ENCODE results near the gene PDE4B.

PDE4B gene

GRCh38 chr1:65890201-65890843 is 97.6 kb downstream of the PDE4B start:
- Histone ChIP-seq H3K4me1 (ENCODE audit: insufficient read depth, low read length) (no peaks in the 10 kb centered on the region), H3K36me3 (ENCODE audit: insufficient read depth, low read depth, low read length) (no peaks in the 10 kb centered on the region), H3K9me3 (ENCODE audit: insufficient read depth, low read depth, low read length) (no peaks in the 10 kb centered on the region), H3K9ac (ENCODE audit: low read depth, low read length) (no peak overlapping the region), H3K4me3 (ENCODE audit: low read length) (no peak overlapping the region), H3K27me3 (ENCODE audit: insufficient read depth, low read length) (no peaks in the 10 kb centered on the region), H3K27ac (ENCODE audit: low read length) (no peak overlapping the region)

- Histone ChIP-seq H3K27ac (ENCODE audit: low read length) (no peak overlapping the region), H3K27me3 (ENCODE audit: insufficient read depth, low read length) (no peaks in the 10 kb centered on the region), H3K4me1 (ENCODE audit: insufficient read depth, low read length) (no peaks in the 10 kb centered on the region), H3K9me3 (ENCODE audit: insufficient read depth, low read depth, low read length) (no peaks in the 10 kb centered on the region), H3K9ac (ENCODE audit: low read depth, low read length) (no peak overlapping the region), H3K4me3 (ENCODE audit: low read length) (no peak overlapping the region), H3K36me3 (ENCODE audit: insufficient read depth, low read depth, low read length) (no peaks in the 10 kb centered on the region)
Measured at GRCh38 chr1:65894738-65895605, 102.3 kb downstream of the PDE4B start.

- H3K4me1 ChIP-seq (ENCODE audit: insufficient read depth, low read length) = no peaks in the 10 kb centered on the region
- H3K36me3 ChIP-seq (ENCODE audit: insufficient read depth, low read depth, low read length) = no peaks in the 10 kb centered on the region
- no peaks in the 10 kb centered on the region for H3K27me3 ChIP-seq (ENCODE audit: insufficient read depth, low read length)
- H3K9ac ChIP-seq (ENCODE audit: low read depth, low read length) = no peak overlapping the region
- no peaks in the 10 kb centered on the region for H3K9me3 ChIP-seq (ENCODE audit: insufficient read depth, low read depth, low read length)
- no peak overlapping the region for H3K27ac ChIP-seq (ENCODE audit: low read length)
- no peak overlapping the region for H3K4me3 ChIP-seq (ENCODE audit: low read length)
Measured at GRCh38 chr1:65896721-65897120, 104.0 kb downstream of the PDE4B start.

- Histone ChIP-seq H3K9me3 (ENCODE audit: insufficient read depth, low read depth, low read length) (no peaks in the 10 kb centered on the region), H3K27ac (ENCODE audit: low read length) (no peak overlapping the region), H3K27me3 (ENCODE audit: insufficient read depth, low read length) (no peaks in the 10 kb centered on the region), H3K9ac (ENCODE audit: low read depth, low read length) (no peak overlapping the region), H3K36me3 (ENCODE audit: insufficient read depth, low read depth, low read length) (no peaks in the 10 kb centered on the region), H3K4me3 (ENCODE audit: low read length) (no peak overlapping the region), H3K4me1 (ENCODE audit: insufficient read depth, low read length) (no peaks in the 10 kb centered on the region)
Measured at GRCh38 chr1:65897485-65897884, 104.8 kb downstream of the PDE4B start.

GRCh38 chr1:65904681-65905083 is 112.0 kb downstream of the PDE4B start:
- no peaks in the 10 kb centered on the region for H3K9me3 ChIP-seq (ENCODE audit: insufficient read depth, low read depth, low read length)
- H3K27me3 ChIP-seq (ENCODE audit: insufficient read depth, low read length) = no peaks in the 10 kb centered on the region

GRCh38 chr1:65910432-65910831 is 117.7 kb downstream of the PDE4B start:
- Histone ChIP-seq H3K27me3 (ENCODE audit: insufficient read depth, low read length) (no peaks in the 10 kb centered on the region), H3K9me3 (ENCODE audit: insufficient read depth, low read depth, low read length) (no peaks in the 10 kb centered on the region), H3K36me3 (ENCODE audit: insufficient read depth, low read depth, low read length) (no peaks in the 10 kb centered on the region), H3K4me3 (ENCODE audit: low read length) (no peak overlapping the region), H3K4me1 (ENCODE audit: insufficient read depth, low read length) (no peaks in the 10 kb centered on the region; the same call in 1 of the 2 replicates), H3K9ac (ENCODE audit: low read depth, low read length) (no peak overlapping the region), H3K27ac (ENCODE audit: low read length) (no peak overlapping the region)

More at GRCh38 chr1:65904681-65905083, 112.0 kb downstream of the PDE4B start:
- Histone ChIP-seq H3K4me1 (ENCODE audit: insufficient read depth, low read length) (no peaks in the 10 kb centered on the region), H3K36me3 (ENCODE audit: insufficient read depth, low read depth, low read length) (no peaks in the 10 kb centered on the region), H3K27ac (ENCODE audit: low read length) (no peak overlapping the region), H3K4me3 (ENCODE audit: low read length) (no peak overlapping the region), H3K9ac (ENCODE audit: low read depth, low read length) (no peak overlapping the region)

- H3K4me1 ChIP-seq (ENCODE audit: insufficient read depth, low read length) = no peaks in the 10 kb centered on the region; the same call in 1 of the 2 replicates
- H3K27me3 ChIP-seq (ENCODE audit: insufficient read depth, low read length) = no peaks in the 10 kb centered on the region
- no peaks in the 10 kb centered on the region for H3K36me3 ChIP-seq (ENCODE audit: insufficient read depth, low read depth, low read length)
- no peak overlapping the region for H3K9ac ChIP-seq (ENCODE audit: low read depth, low read length)
- H3K9me3 ChIP-seq (ENCODE audit: insufficient read depth, low read depth, low read length) = no peaks in the 10 kb centered on the region
- H3K4me3 ChIP-seq (ENCODE audit: low read length) = no peak overlapping the region
- H3K27ac ChIP-seq (ENCODE audit: low read length) = no peak overlapping the region
Measured at GRCh38 chr1:65911679-65912078, 119.0 kb downstream of the PDE4B start.

- no peak overlapping the region for H3K4me3 ChIP-seq (ENCODE audit: low read length)
- no peaks in the 10 kb centered on the region for H3K9me3 ChIP-seq (ENCODE audit: insufficient read depth, low read depth, low read length)
- H3K4me1 ChIP-seq (ENCODE audit: insufficient read depth, low read length) = no peaks in the 10 kb centered on the region
- H3K36me3 ChIP-seq (ENCODE audit: insufficient read depth, low read depth, low read length) = no peaks in the 10 kb centered on the region
- H3K9ac ChIP-seq (ENCODE audit: low read depth, low read length) = no peak overlapping the region
- no peaks in the 10 kb centered on the region for H3K27me3 ChIP-seq (ENCODE audit: insufficient read depth, low read length)
- H3K27ac ChIP-seq (ENCODE audit: low read length) = no peak overlapping the region
Measured at GRCh38 chr1:65918564-65918963, 125.9 kb downstream of the PDE4B start.

- Histone ChIP-seq H3K4me3 (ENCODE audit: low read length) (no peak overlapping the region), H3K9me3 (ENCODE audit: insufficient read depth, low read depth, low read length) (no peaks in the 10 kb centered on the region), H3K9ac (ENCODE audit: low read depth, low read length) (no peak overlapping the region), H3K36me3 (ENCODE audit: insufficient read depth, low read depth, low read length) (no peaks in the 10 kb centered on the region), H3K27me3 (ENCODE audit: insufficient read depth, low read length) (no peaks in the 10 kb centered on the region), H3K27ac (ENCODE audit: low read length) (no peak overlapping the region), H3K4me1 (ENCODE audit: insufficient read depth, low read length) (no peaks in the 10 kb centered on the region)
Measured at GRCh38 chr1:65921446-65921845, 128.8 kb downstream of the PDE4B start.

- H3K4me3 ChIP-seq (ENCODE audit: low read length) = no peak overlapping the region
- no peaks in the 10 kb centered on the region for H3K9me3 ChIP-seq (ENCODE audit: insufficient read depth, low read depth, low read length)
- H3K36me3 ChIP-seq (ENCODE audit: insufficient read depth, low read depth, low read length) = no peaks in the 10 kb centered on the region
- H3K4me1 ChIP-seq (ENCODE audit: insufficient read depth, low read length) = no peaks in the 10 kb centered on the region
- H3K9ac ChIP-seq (ENCODE audit: low read depth, low read length) = no peak overlapping the region
- no peak overlapping the region for H3K27ac ChIP-seq (ENCODE audit: low read length)
- H3K27me3 ChIP-seq (ENCODE audit: insufficient read depth, low read length) = no peaks in the 10 kb centered on the region
Measured at GRCh38 chr1:65924471-65924870, 131.8 kb downstream of the PDE4B start.

GRCh38 chr1:65938506-65938905 is 145.8 kb downstream of the PDE4B start:
- no peaks in the 10 kb centered on the region for H3K27me3 ChIP-seq (ENCODE audit: insufficient read depth, low read length)
- H3K9ac ChIP-seq (ENCODE audit: low read depth, low read length) = no peak overlapping the region
- H3K27ac ChIP-seq (ENCODE audit: low read length) = no peak overlapping the region

GRCh38 chr1:65939191-65939590 is 146.5 kb downstream of the PDE4B start:
- Histone ChIP-seq H3K4me3 (ENCODE audit: low read length) (no peak overlapping the region), H3K27me3 (ENCODE audit: insufficient read depth, low read length) (no peaks in the 10 kb centered on the region), H3K9me3 (ENCODE audit: insufficient read depth, low read depth, low read length) (no peaks in the 10 kb centered on the region), H3K36me3 (ENCODE audit: insufficient read depth, low read depth, low read length) (no peaks in the 10 kb centered on the region), H3K27ac (ENCODE audit: low read length) (no peak overlapping the region), H3K4me1 (ENCODE audit: insufficient read depth, low read length) (no peaks in the 10 kb centered on the region), H3K9ac (ENCODE audit: low read depth, low read length) (no peak overlapping the region)

More at GRCh38 chr1:65938506-65938905, 145.8 kb downstream of the PDE4B start:
- Histone ChIP-seq H3K9me3 (ENCODE audit: insufficient read depth, low read depth, low read length) (no peaks in the 10 kb centered on the region), H3K36me3 (ENCODE audit: insufficient read depth, low read depth, low read length) (no peaks in the 10 kb centered on the region), H3K4me1 (ENCODE audit: insufficient read depth, low read length) (no peaks in the 10 kb centered on the region), H3K4me3 (ENCODE audit: low read length) (no peak overlapping the region)
